ENCODE results near the gene CDH4. TPM values are rescaled to one million over a fixed set of nuclear protein-coding genes. Genes with fewer than 3 reads are reported as not detected.

Gene CDH4
- total and polyA plus RNA-seq, 2 donors from 2014 or later, result 1.1 TPM; not detected in 1

GRCh38 chr20:61710108-61710507, 458.0 kb downstream of the CDH4 start:
- intact Hi-C loops (cut with DNase I), result no loop called here
- no peaks in the 10 kb centered on the region for H3K9me3 ChIP-seq (ENCODE audit: control insufficient read depth in 2 of 3, insufficient read depth in 1 of 3, low read length in 3 of 3)
- no peak for DNase-seq
- no peak overlapping the region for H3K4me3 ChIP-seq (ENCODE audit: low read length in 3 of 3)
- no peak overlapping the region for H3K9ac ChIP-seq (ENCODE audit: low read length in 3 of 3)
- H3K36me3 ChIP-seq (ENCODE audit: control insufficient read depth in 2 of 3, insufficient read depth in 3 of 3, low read length in 3 of 3), result no peaks in the 10 kb centered on the region
- FAIRE-seq, result no peak
- no peaks in the 10 kb centered on the region for H3K4me1 ChIP-seq (ENCODE audit: control insufficient read depth in 2 of 3, insufficient read depth in 2 of 3, low read depth in 1 of 3, low read length in 3 of 3)
- TF ChIP-seq, protein P1, sequence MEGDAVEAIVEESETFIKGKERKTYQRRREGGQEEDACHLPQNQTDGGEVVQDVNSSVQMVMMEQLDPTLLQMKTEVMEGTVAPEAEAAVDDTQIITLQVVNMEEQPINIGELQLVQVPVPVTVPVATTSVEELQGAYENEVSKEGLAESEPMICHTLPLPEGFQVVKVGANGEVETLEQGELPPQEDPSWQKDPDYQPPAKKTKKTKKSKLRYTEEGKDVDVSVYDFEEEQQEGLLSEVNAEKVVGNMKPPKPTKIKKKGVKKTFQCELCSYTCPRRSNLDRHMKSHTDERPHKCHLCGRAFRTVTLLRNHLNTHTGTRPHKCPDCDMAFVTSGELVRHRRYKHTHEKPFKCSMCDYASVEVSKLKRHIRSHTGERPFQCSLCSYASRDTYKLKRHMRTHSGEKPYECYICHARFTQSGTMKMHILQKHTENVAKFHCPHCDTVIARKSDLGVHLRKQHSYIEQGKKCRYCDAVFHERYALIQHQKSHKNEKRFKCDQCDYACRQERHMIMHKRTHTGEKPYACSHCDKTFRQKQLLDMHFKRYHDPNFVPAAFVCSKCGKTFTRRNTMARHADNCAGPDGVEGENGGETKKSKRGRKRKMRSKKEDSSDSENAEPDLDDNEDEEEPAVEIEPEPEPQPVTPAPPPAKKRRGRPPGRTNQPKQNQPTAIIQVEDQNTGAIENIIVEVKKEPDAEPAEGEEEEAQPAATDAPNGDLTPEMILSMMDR (IDR thresholded peaks at IDR 0.05; ENCODE audit: borderline replicate concordance, extremely low read depth, insufficient read depth), result no peak
- no peaks in the 10 kb centered on the region for H3K27me3 ChIP-seq (ENCODE audit: control insufficient read depth, insufficient read depth, low read length)
- no peak overlapping the region for H3K27ac ChIP-seq (ENCODE audit: low read depth in 2 of 2, low read length in 2 of 2)

- no peak overlapping the region for H3K27ac ChIP-seq (ENCODE audit: low read depth in 2 of 2, low read length in 2 of 2)
- H3K4me1 ChIP-seq (ENCODE audit: control insufficient read depth in 2 of 3, insufficient read depth in 2 of 3, low read depth in 1 of 3, low read length in 3 of 3), result no peaks in the 10 kb centered on the region
- H3K4me3 ChIP-seq (ENCODE audit: low read length in 3 of 3), result no peak overlapping the region
- FAIRE-seq, result no peak
- intact Hi-C loops (cut with DNase I), result no loop called here
- H3K9me3 ChIP-seq (ENCODE audit: control insufficient read depth in 2 of 3, insufficient read depth in 1 of 3, low read length in 3 of 3), result peaks cover 0 to 6% (median 0%) of the 10 kb centered on the region in 3 donors
- no peaks in the 10 kb centered on the region for H3K27me3 ChIP-seq (ENCODE audit: control insufficient read depth, insufficient read depth, low read length)
- no peaks in the 10 kb centered on the region for H3K36me3 ChIP-seq (ENCODE audit: control insufficient read depth in 2 of 3, insufficient read depth in 3 of 3, low read length in 3 of 3)
- TF ChIP-seq, protein P1 (IDR thresholded peaks at IDR 0.05; ENCODE audit: borderline replicate concordance, extremely low read depth, insufficient read depth), result no peak
- H3K9ac ChIP-seq (ENCODE audit: low read length in 3 of 3), result no peak overlapping the region
- DNase-seq, result no peak
These were observed 460.6 kb downstream of the CDH4 start for GRCh38 chr20:61712688-61713087.

GRCh38 chr20:61718361-61719005, 466.4 kb downstream of the CDH4 start:
- peaks cover 0 to 6% (median 0%) of the 10 kb centered on the region in 3 donors for H3K9me3 ChIP-seq (ENCODE audit: control insufficient read depth in 2 of 3, insufficient read depth in 1 of 3, low read length in 3 of 3)
- TF ChIP-seq, protein P1 (IDR thresholded peaks at IDR 0.05; ENCODE audit: borderline replicate concordance, extremely low read depth, insufficient read depth), result no peak
- no peak overlapping the region for H3K27ac ChIP-seq (ENCODE audit: low read depth in 2 of 2, low read length in 2 of 2)
- no peaks in the 10 kb centered on the region for H3K36me3 ChIP-seq (ENCODE audit: control insufficient read depth in 2 of 3, insufficient read depth in 3 of 3, low read length in 3 of 3)
- H3K4me1 ChIP-seq (ENCODE audit: control insufficient read depth in 2 of 3, insufficient read depth in 2 of 3, low read depth in 1 of 3, low read length in 3 of 3), result no peaks in the 10 kb centered on the region
- no peak overlapping the region for H3K9ac ChIP-seq (ENCODE audit: low read length in 3 of 3)
- no peak overlapping the region for H3K4me3 ChIP-seq (ENCODE audit: low read length in 3 of 3)
- FAIRE-seq, result no peak
- intact Hi-C loops (cut with DNase I), result no loop called here
- no peaks in the 10 kb centered on the region for H3K27me3 ChIP-seq (ENCODE audit: control insufficient read depth, insufficient read depth, low read length)
- DNase-seq, result no peak

All from kidney (tissue), 14 donors.